ENCODE results near the gene S100PBP.

Gene S100PBP

GRCh38 chr1:32888677-32889420 is 71.4 kb downstream of the S100PBP start:
- DNase-seq: no peak

GRCh38 chr1:32889731-32890278 is 72.4 kb downstream of the S100PBP start:
- no peak for DNase-seq

- DNase-seq: no peak
These were observed 73.2 kb downstream of the S100PBP start for GRCh38 chr1:32890516-32891240.

DNA sequence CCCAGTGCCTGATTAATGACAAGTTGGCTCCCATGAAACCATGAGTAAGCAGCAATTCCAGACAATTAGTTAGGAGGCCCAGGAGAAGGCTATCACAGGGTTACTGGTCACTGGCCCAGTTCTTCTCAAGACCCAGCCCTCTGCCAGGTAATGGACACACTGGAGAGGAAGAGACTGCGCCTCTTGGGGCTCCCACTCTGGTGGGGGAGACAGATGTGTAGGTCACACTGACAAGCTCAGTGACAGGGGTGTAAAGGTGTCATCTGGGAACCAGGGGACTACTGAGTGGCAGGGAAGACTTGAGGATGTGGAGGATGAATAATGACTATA is 73.8 kb downstream of the S100PBP start:
- DNase-seq: no peak

DNA sequence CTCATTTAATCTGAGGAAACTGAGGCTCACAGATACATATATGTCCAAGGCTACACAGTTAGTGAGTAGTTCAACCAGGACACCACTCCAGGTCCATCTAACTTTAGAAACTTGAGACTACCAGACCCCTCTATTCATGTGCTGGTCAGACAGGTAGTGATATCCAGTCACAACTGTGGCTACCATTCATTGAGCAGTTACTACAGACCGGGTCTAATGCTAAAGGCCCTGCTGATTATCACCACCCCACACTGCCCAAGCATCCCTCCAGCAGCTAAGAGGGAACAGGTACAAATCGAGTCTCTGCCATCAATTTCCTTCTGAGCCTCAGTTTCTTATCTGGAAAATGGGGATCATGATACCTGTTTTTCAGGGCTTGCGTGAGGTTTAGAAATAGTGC is 74.2 kb downstream of the S100PBP start:
- DNase-seq: no peak

DNA sequence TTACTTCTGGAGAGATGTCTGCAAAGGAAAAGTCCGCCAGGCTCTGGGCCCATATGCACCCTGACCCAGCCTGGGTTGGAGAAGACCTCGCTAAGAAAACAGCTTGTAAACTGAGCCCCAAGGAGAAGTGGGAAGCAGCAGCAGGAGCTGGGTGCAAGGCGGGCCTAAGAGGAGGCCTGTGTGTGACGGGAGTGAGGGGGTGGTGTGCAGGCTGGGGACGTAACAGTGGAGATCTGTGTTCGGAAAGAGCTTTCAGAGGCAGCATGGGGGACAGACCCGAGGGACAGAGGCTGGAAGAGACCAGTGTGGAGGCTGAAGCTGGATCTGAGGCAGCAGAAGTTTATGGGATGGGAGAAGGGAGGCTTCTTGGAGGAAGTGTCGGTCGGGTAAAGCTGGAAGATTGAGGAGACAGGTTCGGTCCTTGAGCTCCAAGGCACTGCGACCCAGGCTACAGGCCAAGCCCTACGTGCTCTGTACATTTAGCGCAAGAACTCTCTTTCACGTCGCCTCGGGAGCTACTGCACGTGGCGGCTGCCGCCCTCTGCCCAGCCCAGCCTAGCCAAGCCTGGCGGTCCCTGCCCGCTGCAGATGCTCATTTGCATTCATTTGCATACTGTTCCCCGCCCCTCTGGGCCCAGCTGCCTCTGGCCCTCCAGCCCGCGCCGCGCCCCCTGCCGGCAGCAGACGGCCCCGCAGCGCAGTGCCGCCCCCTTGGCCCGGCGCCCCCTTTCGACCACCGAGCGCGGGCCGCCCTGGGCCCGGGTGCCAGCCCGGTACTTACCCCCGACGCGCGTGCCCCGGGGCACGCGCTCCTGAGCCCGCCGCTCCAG is 75.1 kb downstream of the S100PBP start:
- DNase-seq: peak; percentile 87

DNA sequence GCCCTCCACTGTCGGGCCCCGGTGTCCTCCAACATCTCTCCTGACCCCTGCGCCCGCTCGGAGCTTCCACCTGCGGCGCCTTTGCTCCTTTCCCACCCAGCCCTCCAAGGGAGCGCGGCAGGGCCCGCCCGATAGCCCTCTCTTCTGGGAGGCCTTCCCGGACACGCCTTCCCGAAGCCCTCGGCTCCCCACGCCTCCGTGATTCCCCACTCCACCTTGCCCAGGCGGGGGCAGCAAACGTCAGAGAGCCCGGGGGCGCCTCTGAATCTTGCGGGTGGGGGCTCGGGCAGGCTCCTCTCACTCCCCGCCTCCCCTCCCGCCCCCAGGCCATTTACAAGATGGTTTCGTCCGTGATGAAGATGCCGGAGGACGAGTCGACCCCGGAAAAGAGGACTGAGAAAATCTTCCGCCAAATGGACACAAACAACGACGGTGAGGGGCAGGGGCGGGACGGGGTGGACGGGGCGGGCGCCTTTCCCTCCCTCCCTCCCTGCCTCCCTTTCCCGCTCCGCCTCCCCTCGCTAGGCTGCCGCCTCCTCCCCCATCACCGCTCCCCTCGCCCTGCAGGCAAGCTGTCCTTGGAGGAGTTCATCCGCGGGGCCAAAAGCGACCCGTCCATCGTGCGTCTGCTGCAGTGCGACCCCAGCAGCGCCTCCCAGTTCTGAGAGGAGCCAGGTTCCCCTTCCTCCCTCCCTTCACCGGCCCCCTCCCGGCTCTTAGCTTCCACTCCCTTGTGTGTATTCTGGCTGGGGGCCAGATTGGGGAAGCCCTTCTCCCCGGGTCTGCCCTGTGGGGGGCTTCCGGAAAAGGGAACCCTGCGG is 76.0 kb downstream of the S100PBP start:
- peak; percentile 85 for DNase-seq

DNA sequence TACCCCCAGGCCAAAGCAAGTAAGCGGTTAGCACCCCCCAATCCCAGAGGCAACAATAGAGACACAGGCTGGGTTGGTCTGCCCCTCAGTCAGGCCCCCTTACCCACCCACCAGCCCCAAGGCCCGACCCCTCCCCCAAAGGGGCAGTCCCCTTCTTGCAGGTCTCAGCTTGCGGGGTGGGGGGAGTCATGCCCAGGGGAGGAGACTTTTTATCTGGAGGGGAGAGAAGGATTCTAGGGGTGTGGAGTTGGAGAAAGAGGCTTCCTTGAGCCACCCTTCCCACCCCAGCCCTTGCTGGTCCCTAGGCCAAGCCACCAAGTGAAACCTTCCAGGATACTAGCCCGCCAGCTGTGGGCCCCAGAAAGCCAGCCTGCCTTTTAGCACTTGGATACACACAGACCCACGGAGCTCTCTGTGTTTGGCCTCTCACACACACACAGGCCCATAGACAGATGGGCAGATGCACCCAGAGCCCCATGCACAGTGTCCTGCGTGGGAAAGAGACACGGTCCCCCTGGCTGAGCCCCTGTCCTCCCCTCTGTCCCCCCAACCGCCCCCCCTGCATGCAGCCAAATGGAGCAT is 76.7 kb downstream of the S100PBP start:
- DNase-seq: peak; percentile 60

- DNase-seq: no peak
These were observed 77.2 kb downstream of the S100PBP start for GRCh38 chr1:32894681-32895080.

GRCh38 chr1:32895325-32896215 is 78.1 kb downstream of the S100PBP start:
- DNase-seq: no peak

DNA sequence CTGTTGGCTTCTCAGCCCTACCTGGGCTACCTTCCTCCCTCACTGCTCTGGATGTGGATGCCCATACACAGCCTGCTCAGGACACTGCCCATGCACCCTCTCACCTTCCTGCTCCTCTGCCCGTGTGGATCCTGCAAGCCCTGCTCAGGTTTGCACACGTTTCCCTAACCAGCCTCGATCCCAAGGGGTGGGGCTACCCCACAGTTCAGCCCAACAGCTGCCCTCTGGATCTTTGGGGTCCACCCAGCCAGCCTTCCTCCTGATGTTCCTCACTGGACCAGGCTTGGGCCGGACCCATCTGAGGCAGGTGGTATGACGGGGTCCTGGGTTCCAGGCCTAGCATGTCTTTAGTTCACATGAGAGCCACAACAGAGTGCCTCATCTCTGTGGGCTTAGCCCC is 79.0 kb downstream of the S100PBP start:
- DNase-seq: no peak

DNA sequence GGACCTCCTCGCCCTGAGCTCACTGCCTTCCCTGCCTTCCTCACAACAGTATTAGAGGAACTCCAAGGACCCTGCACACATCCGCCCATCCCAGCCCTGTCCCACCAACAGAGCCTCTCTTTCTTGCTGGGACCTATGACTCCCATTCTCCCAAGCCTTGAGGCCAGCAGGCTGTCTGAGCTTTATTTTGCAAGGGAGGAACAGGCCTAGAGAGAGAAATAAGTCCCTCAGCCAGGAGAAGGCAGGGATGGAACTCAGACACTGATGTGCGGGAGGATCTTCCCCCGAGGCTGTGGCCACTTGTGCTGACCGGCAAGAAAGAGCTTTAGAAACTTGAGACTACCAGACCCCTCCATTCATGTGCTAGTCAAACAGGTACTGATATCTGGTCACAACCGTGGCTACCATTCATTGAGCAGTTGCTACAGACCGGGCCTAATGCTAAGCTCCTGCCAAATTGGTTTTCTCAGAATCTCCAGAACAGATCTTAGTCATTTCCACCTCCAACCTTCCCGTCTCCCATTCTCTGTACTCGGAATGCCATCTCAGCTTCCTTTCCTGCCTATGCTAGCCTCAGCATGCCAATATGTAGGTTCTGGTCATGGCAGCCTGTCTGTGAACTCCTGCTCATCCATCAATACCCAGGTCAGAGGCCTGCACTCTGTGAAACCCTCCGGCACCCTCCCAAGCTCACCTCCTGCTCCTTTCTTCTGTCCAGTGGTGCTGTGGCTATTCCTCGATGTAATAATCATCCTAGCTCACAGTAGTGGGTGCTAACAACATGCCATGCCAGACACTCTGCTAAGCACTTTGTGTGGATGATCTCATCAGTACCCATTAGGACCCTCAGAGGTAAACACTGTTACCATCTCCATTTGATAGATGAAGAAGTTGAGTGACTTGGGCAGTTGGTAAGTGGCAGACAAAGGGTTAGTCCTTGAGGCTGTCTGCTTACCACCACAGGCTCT is 79.9 kb downstream of the S100PBP start:
- DNase-seq: no peak

DNA sequence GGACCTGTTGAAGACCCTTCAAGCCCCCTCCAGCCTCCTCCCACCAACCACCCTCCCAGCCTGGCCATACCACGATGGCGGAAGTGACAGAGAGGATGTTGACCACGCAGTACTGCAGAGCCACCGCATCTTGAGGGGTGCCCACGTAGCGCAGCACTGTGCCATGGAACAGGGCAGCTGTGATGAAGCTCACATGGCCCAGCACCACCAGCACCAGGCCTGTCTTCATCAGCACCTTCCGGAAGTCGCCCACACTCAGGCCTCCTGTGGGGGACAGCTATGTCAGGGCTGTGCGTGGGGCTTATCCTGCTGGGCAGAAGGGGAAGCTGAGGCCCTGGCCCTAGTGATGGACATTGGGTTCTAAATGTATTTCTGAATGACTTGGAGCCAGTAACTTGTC is 80.6 kb downstream of the S100PBP start:
- no peak for DNase-seq

DNA sequence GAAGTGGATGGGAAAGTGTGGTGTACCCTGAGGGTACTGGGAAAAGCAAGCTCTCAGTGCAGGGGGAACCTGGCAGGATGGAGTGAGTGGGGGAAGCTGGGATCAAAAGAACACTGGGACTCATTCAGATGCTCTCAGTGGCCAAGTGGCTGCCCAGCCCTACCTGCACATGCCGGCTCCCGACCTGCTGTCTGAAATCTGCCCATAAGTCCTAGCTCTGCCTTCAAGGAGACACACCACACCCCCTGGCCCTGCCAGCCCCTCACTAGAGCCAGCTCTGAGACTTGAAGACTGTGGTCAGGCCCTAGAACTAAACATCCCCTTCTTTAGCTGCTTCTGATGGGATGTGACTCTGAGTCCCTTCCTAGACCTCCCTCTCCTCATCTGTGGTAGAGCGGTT is 81.5 kb downstream of the S100PBP start:
- no peak for DNase-seq

GRCh38 chr1:32899586-32900296 is 82.3 kb downstream of the S100PBP start:
- DNase-seq: peak; percentile 23

DNA sequence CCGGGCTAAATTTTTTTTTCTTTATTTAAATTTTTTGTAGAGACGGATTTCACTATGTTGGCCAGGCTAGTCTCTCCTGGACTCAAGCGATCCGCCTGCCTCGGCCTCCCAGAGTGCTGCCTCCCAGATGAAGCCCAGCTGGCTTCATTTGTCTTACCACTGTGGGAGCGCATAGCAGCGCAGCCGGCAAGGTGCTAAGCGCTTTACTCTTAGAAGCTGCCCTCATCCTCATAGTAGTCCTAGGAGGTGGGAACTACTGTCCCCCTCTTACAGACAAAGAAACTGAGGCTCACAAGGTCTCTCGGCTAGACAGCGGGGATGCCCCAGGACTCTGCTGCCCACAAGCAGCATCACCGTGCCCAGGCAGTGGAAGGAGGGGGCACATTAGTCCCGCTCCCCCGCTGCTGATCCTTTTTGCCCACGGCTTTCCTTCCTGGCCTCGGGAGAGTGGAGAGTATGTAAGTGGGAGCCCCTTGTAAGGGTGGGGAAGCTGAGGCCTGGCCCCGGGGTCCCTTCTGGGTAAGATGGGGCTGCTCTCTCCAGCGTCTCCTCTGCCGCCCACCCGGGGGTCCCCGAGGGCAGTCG is 83.0 kb downstream of the S100PBP start:
- peak; percentile 40 for DNase-seq

GRCh38 chr1:32900956-32901822 is 83.7 kb downstream of the S100PBP start, which contains the start of gene TMEM54:
Gene TMEM54, minus strand, starts transcription at chr1:32901389. Its CDS starts 151 bp downstream, at chr1:32901238.
- DNase-seq: peak; percentile 51

Data from NCI-H69 (cell line).